GM04503 (cell line): ENCODE results near the gene TRMT44.

Experiments used
- DNase-seq: peaks from one replicate; pipeline ENCODE4 v3.0.0-alpha.2; 2012; ENCODE audit warnings: low read depth

Gene TRMT44

GRCh38 chr4:8434251-8435073 lies 6.1 kb upstream of the TRMT44 start:
- DNase-seq, result no peak

GRCh38 chr4:8435656-8436121 lies 4.9 kb upstream of the TRMT44 start:
- no peak for DNase-seq

GRCh38 chr4:8437281-8437680 lies 3.3 kb upstream of the TRMT44 start:
- no peak for DNase-seq

GRCh38 chr4:8438743-8439142 lies 1.8 kb upstream of the TRMT44 start:
- DNase-seq, result no peak

GRCh38 chr4:8439168-8439567 lies 1.4 kb upstream of the TRMT44 start:
- DNase-seq, result no peak

GRCh38 chr4:8439914-8440491 lies 574 bp upstream of the TRMT44 start:
- no peak for DNase-seq

GRCh38 chr4:8441499-8442091 lies 1.0 kb downstream of the TRMT44 start:
- no peak for DNase-seq

- DNase-seq, result no peak
These were observed 2.2 kb downstream of the TRMT44 start for GRCh38 chr4:8442596-8443358.

- DNase-seq, result no peak
These were observed 3.2 kb downstream of the TRMT44 start for GRCh38 chr4:8443801-8444200.

GRCh38 chr4:8446122-8446521 lies 5.5 kb downstream of the TRMT44 start:
- DNase-seq, result no peak

- no peak for DNase-seq
These were observed 11.0 kb downstream of the TRMT44 start for GRCh38 chr4:8451440-8452182.

- DNase-seq, result no peak
These were observed 13.4 kb downstream of the TRMT44 start for GRCh38 chr4:8453957-8454356.

GRCh38 chr4:8457646-8458252 lies 17.2 kb downstream of the TRMT44 start:
- DNase-seq, result no peak

GRCh38 chr4:8459867-8460445 lies 19.4 kb downstream of the TRMT44 start:
- DNase-seq, result no peak

- no peak for DNase-seq
These were observed 20.5 kb downstream of the TRMT44 start for GRCh38 chr4:8461086-8461485.

GRCh38 chr4:8461616-8462015 lies 21.0 kb downstream of the TRMT44 start:
- DNase-seq, result no peak

GRCh38 chr4:8463811-8464210 lies 23.2 kb downstream of the TRMT44 start:
- DNase-seq, result no peak

GRCh38 chr4:8464381-8464780 lies 23.8 kb downstream of the TRMT44 start:
- no peak for DNase-seq

GRCh38 chr4:8465615-8466611 lies 25.3 kb downstream of the TRMT44 start:
- DNase-seq, result no peak

GRCh38 chr4:8467016-8467415 lies 26.4 kb downstream of the TRMT44 start:
- DNase-seq, result no peak
